Activated CD4-positive, CD25-positive, alpha-beta regulatory T cell treated with anti-CD3 and anti-CD28 coated beads, Interleukin-2, amount 50 U/mL, for 24 hours (primary cell): ENCODE measurements around the gene NSDHL.
"Not testable (repeated sequence)": the region's sequence is repeated elsewhere in the genome, so short reads cannot be mapped to it uniquely, and the experiment has no call there.

ENCODE experiments used
- ATAC-seq, 2 donors: fragments of 150-1000 bp; cut with Tn5 transposase; one replicate each; pipeline ENCODE4 v1.10.0; 2021; ENCODE audit warnings: mild to moderate bottlenecking in 1 of 2, moderate library complexity in 1 of 2

The NSDHL gene

DNA sequence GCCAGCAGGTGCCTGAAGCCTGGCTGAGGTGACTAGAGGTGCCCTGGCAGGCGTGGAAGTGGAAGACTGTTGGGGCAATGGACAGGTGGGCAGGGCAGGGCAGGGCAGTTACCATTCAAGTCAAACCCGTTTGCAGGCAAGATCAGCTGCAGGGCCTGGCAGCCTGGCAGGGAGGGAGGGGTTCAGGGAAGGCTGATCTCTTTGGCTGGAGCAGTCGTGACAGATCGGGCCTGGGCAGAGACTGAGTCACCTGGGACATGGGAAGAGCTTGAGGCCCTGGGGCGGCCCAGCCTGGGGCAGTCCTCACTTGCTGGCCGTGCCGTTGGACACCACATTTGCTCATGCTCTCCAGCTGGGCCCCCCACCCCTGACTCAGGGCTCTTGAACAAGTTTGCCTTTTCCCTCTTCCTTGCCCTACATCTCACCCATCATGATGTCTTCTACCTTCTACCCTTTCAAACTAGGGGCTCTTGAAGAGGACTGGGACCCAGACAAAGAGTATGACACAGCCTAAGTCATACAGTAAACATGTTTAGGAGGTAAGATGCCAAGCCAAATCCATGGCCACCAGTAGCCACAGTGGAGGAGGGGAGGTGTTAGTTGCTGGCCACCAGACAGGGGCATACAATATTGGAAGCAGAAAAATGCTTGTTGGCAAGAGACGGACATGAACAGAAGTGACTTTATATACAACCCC, 65.0 kb downstream of the NSDHL start:
- no peak for ATAC-seq

DNA sequence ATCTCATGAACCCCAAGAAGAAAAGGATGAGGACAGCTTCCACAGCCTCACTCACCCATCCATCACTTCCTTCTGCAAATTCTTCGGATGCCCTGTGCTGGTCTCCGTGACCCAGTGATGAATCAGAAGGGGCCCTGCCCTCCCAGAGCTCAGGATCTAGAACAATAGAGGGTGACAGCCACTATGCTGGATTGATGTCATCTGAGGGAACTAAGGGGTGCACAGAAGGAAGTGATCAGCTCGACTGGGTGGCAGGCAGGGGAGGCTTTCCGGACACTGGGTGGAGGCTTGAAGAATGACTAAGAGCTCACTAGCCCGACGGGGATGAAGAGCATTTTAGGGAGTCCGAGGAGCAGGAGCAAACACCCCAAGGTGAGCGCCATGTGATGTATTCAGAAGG, 65.6 kb downstream of the NSDHL start:
- no peak for ATAC-seq

DNA sequence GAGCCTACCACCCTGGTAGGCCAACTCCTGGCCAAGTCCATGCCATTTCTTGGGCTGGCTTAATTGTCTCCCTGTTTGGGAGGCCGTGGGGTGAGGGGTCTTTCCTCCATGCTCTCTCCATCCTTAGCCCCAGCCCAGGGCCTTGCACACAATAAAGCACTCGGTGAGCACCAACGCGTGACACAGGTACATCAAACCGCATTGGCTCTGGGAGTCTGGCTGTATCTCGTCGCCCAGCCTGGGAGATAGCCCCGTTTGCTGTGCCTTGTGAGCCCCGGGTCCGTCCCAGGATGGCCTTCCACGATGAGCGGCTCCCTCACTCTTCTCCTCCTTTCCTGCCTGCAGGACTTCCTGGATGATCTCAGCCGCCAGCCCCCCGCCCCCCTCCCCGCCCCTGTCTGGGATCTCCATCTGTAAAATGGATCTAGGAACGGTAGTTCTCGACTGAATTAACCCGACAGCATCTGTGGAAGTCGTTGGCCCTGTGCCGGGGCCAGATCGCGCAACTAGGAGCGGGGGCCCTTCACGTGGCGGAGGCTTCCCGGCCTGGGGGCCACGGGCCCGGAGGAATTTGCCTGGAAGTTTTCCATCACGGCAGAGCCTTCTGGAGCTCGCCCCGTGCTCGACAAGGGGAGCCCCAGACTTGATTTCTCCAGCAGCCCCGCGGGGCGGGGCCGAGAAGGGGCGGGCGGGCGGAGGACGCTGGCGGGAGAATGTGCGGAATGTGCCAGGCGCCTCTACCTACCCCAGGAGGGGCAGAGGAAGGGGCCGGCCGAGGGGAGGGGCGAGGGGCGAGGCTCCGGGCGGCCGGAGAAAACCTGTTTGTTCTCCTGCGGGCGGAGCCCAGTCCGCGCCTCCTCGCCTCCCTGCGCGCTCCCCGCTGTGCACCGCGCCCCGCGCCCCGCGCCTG, 66.6 kb downstream of the NSDHL start, which contains the start of gene ZNF185:
Gene ZNF185, plus strand, starts transcription at position 846 of the 910 bp plus-strand sequence. CDS start 16,423 bp downstream, outside the sequence.
- ATAC-seq = no peak

DNA sequence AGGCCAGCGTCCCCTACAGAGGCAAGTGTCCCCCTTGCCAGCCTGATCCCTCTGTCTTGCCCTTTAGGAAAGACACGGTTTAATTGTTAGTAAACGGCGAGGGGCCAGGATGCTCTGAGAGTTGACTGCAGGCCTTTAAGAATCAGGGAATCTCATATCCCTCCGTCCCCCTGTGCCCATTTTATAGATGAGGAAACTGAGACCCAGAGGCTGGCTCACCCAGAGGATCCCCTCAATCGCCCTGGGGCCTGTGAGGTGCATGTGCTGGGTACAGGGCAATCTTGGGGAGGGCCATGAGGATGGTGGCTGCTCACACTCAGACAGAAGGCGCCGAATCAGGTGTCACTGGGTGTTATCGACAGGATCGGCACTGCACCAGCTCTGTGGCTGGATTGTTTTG, 67.6 kb downstream of the NSDHL start:
- no peak for ATAC-seq

DNA sequence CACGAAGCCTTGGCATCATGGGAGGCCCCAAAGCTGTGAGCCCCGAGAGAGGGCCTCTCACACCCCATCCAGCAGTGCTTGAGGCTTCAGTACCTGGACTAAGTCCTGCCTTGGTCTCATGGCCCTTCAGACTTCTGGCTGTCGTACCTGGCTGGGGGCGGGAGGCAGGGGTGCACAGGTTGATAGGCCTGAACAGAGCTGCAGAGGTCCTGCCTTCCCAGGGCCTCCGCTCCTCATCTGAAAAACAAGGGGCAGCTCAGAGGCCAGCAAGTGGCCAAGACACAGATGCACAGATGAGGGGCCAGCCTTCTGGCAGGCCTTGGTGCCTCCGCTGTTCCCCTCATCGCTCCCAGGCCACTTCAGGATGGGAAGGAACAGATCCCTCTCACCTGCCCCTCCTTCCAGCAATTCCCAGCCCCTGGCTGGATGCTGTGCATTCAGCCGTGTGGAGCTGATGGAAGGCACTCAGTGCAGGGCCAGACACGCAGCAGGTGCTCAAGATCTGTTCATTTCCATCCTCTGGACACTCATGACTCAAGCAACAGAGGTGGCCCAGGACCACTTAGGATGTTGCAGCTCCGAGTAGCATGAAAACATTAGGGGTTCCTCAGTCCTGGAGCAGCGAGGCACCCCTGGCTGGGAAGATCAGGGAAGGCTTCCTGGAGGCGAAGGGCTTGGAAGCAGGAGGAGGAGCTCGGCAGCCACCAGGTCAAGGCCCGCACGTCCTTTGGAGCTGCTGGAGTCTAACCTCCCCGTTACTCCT, 68.4 kb downstream of the NSDHL start:
- no peak for ATAC-seq

DNA sequence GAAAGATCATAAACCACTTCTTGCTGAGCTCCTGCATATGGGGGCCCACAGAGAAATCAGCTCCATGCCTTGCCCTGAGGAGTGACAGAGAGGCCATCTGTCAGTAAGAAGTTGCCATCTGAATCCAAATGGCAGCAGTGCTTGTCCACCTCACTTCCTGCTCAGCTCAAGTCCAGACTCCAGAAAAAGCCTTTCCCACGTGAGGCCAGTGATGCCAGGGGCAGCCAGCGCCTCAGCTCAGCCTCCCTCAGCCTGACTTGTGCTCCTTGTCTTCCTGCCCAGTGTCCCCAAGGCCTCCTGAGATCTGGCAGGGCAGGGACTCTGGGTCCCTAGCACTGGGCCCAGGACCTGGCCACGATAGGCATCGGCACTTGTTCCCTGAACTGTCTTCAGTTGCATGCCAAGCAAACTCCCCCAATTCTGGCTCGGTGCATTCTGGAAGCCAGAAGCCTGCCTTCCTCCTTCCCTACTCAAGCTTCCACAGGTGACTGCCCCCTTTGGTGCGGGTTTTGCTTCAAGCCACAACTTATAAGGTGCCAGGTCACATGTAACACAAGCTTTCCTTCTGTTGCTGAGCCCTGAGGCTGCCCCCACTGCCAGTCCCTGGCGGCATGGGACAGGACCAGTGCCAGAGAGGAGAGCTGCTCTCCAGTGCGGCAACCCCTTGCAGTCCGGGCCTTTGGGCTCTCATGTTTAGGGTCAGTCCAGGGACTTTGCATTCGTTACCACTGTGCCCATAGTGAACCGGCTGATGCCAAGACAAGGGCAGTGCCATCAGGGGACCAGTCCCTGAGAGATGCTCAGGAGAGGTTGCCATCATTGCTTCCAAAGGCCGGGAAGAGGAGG, 69.2 kb downstream of the NSDHL start:
- ATAC-seq = no peak

DNA sequence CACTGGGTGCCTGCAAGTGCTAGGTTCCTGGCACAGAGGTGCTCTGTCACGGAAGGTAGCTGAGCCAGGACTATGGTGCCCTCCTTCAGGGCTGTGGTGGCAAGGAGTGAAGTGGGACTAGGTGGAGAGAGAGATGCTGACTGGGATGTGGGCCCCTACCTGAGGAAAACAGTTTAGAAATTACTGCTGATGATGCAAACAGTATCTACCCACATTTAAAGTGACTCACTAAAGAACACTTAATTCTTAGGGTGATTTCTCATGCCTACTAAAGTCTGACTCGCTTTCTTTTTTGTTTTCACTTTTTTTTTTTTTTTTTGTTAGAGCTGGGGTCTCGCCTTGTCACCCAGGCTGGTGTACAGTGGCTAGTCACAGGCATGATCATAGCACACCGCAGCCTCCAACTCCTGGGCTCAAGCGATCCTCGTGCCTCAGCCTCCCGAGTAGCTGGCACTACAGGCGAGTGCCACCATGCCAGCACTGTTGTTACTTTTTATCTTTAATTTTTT, 70.1 kb downstream of the NSDHL start:
- ATAC-seq = no peak

DNA sequence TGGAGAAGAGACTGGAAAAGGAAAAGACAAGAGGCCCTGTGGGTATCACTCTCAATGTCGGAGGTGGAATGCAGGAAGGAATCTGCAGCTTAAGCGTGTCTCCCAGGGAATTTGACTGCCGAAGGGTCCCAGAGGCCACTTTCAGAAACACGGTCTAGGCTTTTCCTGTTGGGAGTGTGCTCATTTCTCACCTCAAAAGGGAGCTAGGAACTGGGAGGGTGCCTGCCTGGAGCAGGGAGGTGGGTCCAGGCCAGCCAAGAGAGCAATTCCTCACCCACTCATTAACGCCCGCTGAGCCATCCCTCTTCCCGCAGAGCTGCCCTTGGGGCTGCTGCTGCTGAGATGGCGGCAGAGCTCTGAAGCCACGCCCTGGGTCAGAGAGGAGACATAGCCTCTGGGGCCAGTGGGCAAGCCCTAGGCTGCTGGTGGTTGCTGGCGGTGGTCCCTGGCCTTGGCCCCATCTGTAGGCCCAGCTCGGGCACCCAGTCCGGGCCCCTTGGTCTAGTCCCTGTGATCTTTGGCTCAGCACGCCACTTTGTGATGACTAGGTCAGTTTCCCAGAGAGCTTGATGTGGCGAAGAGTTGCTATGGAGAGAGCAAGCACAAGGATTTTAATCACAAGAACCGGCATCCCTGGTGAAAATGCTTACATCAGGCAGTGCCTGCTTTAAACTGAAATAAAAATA, 71.1 kb downstream of the NSDHL start:
- ATAC-seq = no peak

DNA sequence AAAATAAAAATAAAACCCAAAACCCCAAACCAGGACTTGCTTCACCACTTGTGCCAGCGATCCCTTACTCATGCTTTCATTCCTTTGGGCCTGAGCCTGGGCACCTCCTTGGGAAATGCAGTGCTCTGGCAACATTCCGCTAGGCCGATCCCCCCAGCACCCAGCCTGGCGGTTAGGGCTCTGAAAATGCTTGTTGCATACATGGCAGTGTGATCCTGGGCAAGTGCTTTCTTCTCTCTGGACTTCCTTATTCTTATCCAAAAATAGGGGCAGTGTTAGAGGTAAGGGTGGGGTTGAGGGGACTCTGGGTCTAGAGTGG, 71.6 kb downstream of the NSDHL start:
- ATAC-seq = no peak

DNA sequence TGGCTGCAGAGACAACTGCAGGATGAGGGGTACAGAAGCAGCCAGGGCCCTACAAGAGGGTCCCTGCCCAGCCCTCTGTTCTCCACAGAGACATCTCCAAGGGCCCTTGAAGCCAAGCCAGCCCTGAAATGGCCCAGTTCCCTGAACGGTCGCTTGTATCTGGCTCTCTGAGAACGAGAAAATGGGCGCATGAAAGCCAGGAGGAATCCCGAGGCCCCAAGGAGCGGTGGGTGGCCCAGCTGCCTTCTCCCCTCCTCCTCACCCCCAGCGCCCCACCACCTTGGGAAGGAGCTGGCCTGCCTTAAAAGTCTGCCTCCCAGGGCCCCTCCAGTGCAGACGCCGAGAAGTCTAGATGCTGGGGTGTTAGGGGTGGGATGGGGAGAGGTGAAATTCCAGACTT, 72.7 kb downstream of the NSDHL start:
- no peak for ATAC-seq

DNA sequence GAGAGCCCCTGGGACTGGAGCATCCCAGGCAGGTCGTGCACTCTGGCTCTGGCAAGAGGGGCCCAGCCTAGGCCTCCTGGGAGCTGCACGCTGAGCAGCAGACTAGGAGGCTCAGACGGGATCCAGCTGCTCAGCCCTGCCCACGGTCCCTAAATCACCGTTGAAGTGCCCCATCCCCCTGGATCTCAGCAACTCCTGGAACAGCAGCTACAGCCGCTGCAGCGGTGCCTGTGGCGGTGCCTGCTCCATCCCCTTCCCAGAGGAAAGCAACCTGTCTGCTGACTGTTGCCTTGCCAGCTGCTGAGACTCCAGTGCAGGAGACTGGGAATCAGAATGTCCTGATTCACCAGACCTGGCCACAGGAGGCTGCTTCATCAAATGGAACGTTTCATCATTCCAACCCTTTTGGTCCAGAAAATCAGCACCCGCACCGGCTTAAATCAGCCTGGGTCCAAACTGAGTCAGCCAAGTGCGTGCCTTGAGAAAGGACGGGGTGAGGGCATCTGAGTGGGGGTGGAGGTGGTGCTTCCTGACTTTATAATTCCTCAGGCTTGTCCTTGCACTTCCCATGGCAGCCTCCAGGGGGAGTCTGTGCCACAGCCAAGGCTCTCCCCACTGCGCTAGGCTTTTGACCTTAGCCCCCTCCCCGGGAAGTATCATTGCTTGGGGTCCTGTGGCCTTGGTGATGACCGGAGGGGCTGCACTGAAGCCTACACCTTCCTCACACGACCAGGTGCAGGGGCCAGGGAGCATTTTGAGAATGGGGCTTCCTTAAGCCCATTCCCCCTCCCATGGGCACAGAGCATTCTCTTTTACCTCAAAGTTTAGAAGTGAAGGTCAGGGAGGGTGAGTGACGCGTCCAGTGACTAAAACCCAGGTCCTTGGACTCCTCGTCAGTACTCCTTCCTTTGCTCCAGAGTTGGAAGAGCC, 73.6 kb downstream of the NSDHL start:
- no peak for ATAC-seq

DNA sequence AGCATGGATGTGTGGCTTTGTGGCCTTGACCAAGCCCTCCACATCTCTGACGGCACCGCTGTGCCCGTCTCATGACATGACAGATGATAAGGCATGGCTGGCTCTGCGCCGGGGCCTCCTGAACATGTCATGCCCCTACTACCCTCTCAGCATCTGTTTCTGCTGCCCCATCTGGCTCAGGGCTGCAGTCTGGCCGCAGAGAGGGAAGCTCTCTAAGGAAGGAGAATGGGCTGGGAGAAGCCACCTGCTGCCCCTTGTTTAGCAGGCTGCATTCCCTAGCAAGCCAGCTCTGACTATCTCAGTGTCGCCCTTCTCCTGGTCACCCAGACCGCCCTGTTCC, 74.2 kb downstream of the NSDHL start:
- no peak for ATAC-seq

DNA sequence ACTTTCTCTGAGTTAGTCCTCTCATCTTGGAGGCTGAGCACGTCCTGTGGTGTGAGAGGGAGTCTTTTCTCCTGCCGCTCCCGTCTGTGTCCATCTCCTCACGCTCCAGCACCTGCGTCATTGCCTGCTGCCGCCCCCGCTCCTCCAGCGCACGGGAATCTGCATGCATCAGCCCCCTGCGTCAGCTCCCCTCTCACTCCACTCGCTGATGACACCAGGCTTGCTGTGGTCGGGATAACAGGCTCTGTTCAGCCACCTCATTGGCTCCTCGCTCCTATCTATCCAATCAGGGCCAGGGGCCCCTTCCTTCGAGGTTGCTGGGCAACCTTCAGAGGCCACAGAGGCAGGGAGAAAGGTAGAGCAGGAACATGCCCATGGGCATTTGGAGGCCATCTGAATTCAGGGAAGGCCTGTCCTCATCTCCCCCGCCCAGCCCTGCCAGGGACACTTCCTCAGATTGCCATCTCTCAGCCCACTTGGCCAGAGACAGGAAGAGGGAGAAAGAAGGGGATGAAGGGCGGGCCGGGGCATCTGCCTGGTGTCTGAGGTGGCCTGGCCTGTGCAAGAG, 76.3 kb downstream of the NSDHL start:
- no peak for ATAC-seq

DNA sequence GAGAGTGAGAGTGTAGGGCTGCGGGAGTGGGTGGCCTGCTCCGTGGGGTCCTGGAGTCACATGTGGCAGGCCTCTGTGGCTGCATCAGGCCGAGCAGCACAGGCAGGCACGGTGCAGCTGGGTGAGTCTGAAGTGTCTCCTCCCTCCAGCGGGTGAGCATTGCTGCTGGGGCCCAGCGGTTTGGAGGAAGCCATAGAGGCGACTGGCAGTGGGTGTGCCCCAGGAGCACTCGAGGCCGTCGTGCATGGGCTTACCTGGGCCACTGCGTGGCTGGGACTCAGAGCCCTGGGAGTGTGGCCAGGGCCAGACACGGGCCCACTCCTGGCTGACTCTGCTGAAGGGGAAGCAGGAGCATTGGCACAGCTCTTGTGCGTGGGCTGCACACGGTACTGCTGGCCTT, 77.6 kb downstream of the NSDHL start:
- no peak for ATAC-seq

DNA sequence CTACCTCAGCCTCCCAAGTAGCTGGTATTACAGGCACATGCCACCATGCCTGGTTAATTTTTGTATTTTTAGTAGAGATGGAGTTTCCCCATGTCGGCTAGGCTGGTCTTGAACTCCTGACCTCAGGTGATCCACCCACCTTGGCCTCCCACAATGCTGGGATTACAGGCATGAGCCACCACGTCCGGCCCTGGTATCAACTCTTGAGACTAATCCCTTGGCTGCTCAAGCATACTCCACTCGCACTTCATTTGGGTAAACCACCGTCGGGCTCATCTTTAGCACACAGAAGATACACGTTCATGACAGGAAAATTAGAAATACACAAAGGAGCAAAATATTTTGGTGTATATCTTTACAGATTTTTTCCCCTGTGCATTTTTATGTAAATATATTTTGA, 79.2 kb downstream of the NSDHL start:
- ATAC-seq = not testable (repeated sequence)

DNA sequence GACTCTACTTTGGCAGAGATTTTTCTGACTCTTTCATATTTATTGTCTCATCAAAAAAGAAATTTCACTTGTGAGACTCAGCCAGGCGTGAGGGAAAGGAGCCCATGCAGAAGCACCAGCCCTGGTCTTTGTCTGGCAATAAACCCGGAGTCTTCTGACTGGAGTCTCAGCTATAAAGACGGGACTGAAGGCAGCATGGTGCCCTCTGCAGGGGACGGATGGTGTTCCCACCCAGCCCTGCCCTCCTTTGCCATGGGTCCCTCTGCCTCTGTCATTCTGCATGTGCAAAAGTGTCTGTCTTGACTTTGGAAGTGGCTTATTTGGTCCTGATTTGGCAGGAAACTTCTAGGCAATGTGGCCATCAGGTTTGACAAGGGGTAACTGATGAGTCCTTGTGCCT, 81.2 kb downstream of the NSDHL start:
- ATAC-seq = no peak

DNA sequence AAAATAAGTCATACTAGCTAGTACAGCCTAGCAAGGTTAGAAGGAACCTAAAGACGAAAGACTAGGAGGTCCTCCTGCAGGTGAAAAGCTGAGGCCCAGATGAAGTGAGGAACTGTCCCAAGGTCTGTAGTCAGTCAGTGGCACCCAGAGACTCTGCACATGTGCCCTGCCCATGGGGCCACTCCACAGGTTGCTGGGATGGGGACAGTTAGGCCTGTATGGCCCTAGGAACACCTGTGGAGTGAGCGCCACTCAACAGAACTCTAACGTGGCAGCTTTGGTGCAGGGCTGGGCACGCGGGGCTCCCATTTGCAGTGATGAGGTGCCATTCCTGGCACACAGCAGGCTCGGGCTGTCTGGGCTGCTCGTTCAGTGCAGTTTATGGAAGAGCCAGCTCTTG, 81.8 kb downstream of the NSDHL start:
- no peak for ATAC-seq

DNA sequence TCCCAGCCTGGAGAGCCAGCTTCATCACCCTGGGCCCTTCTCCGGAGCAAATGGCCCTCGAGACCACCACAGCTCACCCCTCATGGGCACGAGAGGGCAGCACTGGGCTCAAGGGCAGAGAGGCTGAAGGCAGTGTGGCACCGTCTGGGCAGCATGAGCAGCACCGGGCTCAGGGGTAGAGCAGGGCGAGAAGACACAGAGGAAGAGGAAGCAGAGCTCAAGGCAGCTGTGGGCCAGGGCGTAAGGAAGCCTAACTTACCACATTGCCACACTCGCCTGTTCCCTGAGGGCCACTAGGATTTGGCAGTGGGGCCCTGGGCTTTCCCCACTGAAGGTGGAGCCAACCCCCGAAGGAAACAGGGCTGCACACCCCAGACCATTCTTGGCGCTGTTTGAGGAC, 82.5 kb downstream of the NSDHL start:
- ATAC-seq = no peak

DNA sequence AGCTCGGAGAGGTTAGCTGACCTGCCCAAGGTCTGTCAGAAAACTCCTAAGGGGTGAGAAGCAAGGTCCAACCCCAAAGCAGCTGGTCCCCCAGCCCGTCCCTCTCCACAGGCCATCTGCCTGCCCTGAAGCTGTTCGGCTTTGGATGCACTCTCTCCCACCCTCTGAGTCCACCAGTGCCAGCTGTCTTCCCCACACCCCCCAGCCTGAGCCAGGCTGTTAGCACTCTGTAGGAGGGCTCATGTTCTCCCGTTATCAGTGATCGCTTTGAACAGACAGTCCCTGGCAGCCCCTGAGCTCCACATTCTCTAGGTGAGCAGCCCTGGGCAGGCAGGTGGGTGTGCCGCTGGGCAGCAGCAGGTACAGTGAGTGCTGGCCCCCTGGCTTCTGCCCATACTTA, 83.0 kb downstream of the NSDHL start:
- no peak for ATAC-seq

DNA sequence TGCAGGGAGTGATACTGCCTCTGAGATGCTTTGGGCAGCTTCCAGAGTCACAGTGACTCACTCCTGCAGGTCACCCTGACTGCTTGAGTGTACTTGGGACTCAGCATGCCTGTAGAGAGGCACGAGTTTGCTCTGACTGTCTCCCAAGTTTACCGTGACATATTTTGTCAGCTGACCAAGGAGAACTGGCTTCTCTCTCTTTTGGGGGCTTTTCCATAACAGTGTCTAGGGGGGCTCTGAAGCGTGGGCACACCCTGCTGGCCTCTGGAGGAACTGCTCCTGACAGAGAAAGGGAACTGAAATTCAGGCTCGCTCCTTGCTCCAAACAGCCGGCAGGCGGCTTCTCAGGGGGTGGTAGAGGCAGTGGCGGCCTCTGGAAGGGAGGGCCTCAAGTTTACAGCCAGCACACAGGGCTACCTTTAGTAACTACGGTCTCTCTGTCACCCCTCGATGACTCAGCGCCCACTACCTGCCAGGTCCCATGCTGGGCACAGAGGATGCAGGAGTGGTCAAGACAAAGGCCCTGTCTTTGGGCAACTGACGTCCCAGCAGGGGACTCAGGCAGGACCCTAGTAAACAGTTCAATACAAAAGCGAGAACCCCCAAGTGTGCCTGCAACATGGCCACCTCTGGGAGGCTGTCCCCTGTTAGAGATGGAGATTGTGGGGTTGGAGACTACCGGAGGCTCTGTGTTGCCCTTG, 84.8 kb downstream of the NSDHL start:
- ATAC-seq = peak in 1 of 2 donors; percentile 20
